GM12878 (cell line): ENCODE data around the gene GPC3. TPM values are rescaled to one million over a fixed set of nuclear protein-coding genes. Genes with fewer than 3 reads are reported as not detected.

Experiments used
- ATAC-seq: fragments of 200-7000 bp; cut with Tn5 transposase; 3 replicates; pipeline ENCODE4 v1.9.1; 2020; ENCODE audit warnings: mild to moderate bottlenecking, moderate library complexity
- BruUV-seq: library from RNA; stranded (reverse); fragments of 400-500 nt; replicated peaks from 2 replicates; lab custom pipeline; 2021; lab: Mats Ljungman, UMichigan
- CTCF ChIA-PET: fragments of 300-600 bp; sonication (Branson Sonifier 250); formaldehyde crosslinking; extraction: SDS; loops from one replicate; lab custom pipeline; 2021; ENCODE audit warnings: inconsistent platforms; lab: Yijun Ruan, JAX
- POLR2A ChIA-PET: fragments of 350-600 bp; formaldehyde crosslinking; extraction: SDS; loops from one replicate; lab custom pipeline; 2021; ENCODE audit warnings: inconsistent platforms; lab: Charles Lee
- RAD21 ChIA-PET: fragments of 300-600 bp; sonication (Branson Sonifier 250); formaldehyde crosslinking; loops from one replicate; lab custom pipeline; 2023; ENCODE audit warnings: antibody characterized with exemption; ENCODE audit not compliant: unreplicated experiment; lab: Charles Lee
- SMC1A ChIA-PET: fragments of 300-600 bp; sonication (Branson Sonifier 250); formaldehyde crosslinking; loops from one replicate; lab custom pipeline; 2023; ENCODE audit not compliant: unreplicated experiment, uncharacterized antibody; lab: Charles Lee
- DNase-seq: peaks from one replicate; pipeline ENCODE4 v3.0.0-alpha.2; 2011; ENCODE audit warnings: low read depth, low spot score
- FAIRE-seq: peaks from 3 replicates; lab custom pipeline; 2011; peaks lifted over from hg19 to GRCh38; lab: Jason Lieb, UNC
- H2AFZ ChIP-seq: 2 replicates; pipeline ENCODE4 v1.6.0; 2011; ENCODE audit warnings: low read depth, low read length, control low read depth; ENCODE audit not compliant: control insufficient read depth
- H3K27ac ChIP-seq: 2 replicates; pipeline ENCODE4 v1.5.1; 2011; ENCODE audit warnings: control low read depth; ENCODE audit not compliant: control insufficient read depth, insufficient read depth
- H3K27me3 ChIP-seq, 2 experiments: replicated peaks in 1 of 2; 2 replicates each; pipeline versions ENCODE4 v1.6.0 to v1.6.1; 2011; ENCODE audit warnings: low read length in 1 of 2; ENCODE audit not compliant: control insufficient read depth in 2 of 2, insufficient read depth in 2 of 2
- H3K36me3 ChIP-seq, 2 experiments: 2 replicates each; pipeline ENCODE4 v1.5.1; 2011; ENCODE audit warnings: low read length in 1 of 2; ENCODE audit not compliant: control insufficient read depth in 2 of 2, insufficient read depth in 2 of 2
- H3K4me1 ChIP-seq: 2 replicates; pipeline ENCODE4 v1.6.1; 2011; ENCODE audit warnings: mild to moderate bottlenecking, low read length, moderate library complexity, mixed read lengths; ENCODE audit not compliant: control insufficient read depth, insufficient read depth
- H3K4me2 ChIP-seq: 2 replicates; pipeline ENCODE4 v1.6.0; 2011; ENCODE audit warnings: control low read depth; ENCODE audit not compliant: control insufficient read depth, insufficient read depth
- H3K4me3 ChIP-seq: fragments of 200-600 bp; sonication (generic); 2 replicates; pipeline ENCODE4 v1.5.1; 2016
- H3K79me2 ChIP-seq: 2 replicates; pipeline ENCODE4 v1.6.0; 2011; ENCODE audit warnings: low read length; ENCODE audit not compliant: control insufficient read depth, insufficient read depth
- H3K9ac ChIP-seq: 2 replicates; pipeline ENCODE4 v1.8.0; 2011; ENCODE audit warnings: low read length, control low read depth, mixed read lengths; ENCODE audit not compliant: control insufficient read depth, insufficient read depth
- H3K9me3 ChIP-seq: replicated peaks from 3 replicates; pipeline ENCODE4 v1.5.1; 2011; ENCODE audit warnings: mild to moderate bottlenecking, low read length; ENCODE audit not compliant: control insufficient read depth, insufficient read depth
- H4K20me1 ChIP-seq: 2 replicates; pipeline ENCODE4 v1.6.0; 2011; ENCODE audit not compliant: control insufficient read depth, insufficient read depth
- CTCF ChIP-seq, 3 experiments: IDR thresholded peaks in 2 of 3; conservative IDR thresholded peaks in 1 of 3; 2 replicates each; pipeline ENCODE4 v1.5.1; 2011; ENCODE audit warnings: low read depth in 3 of 3, low read length in 3 of 3, mild to moderate bottlenecking in 3 of 3, control low read depth in 2 of 3, moderate library complexity in 2 of 3, inconsistent platforms in 1 of 3, mixed read lengths in 1 of 3; ENCODE audit not compliant: control insufficient read depth in 2 of 3, insufficient read depth in 1 of 3; ENCODE audit errors: extremely low read depth in 1 of 3
- DPF2 ChIP-seq: fragments of 450-650 bp; IDR thresholded peaks from 2 replicates; pipeline ENCODE4 v1.6.1; 2017; ENCODE audit warnings: mild to moderate bottlenecking
- ESRRA ChIP-seq: IDR thresholded peaks from 2 replicates; pipeline ENCODE4 v1.6.1; 2012; ENCODE audit warnings: mild to moderate bottlenecking, low read length, improper control_type of control experiment
- HDAC2 ChIP-seq: fragments of 200-600 bp; sonication (generic); IDR thresholded peaks from 2 replicates; pipeline ENCODE4 v1.6.1; 2017
- HDAC6 ChIP-seq: fragments of 200-600 bp; sonication (generic); IDR thresholded peaks from one replicate; pipeline ENCODE4 v1.8.0; 2017; ENCODE audit warnings: antibody characterized with exemption; ENCODE audit not compliant: unreplicated experiment
- HDGF ChIP-seq: fragments of 450-650 bp; IDR thresholded peaks from 2 replicates; pipeline ENCODE4 v1.6.1; 2016; ENCODE audit warnings: antibody characterized with exemption
- IRF4 ChIP-seq: IDR thresholded peaks from 2 replicates; pipeline ENCODE4 v1.6.1; 2011; ENCODE audit warnings: low read depth, low read length
- NFYA ChIP-seq: IDR thresholded peaks from 2 replicates; pipeline ENCODE4 v1.6.1; 2011; ENCODE audit warnings: low read depth, mild to moderate bottlenecking, low read length, improper control_type of control experiment, borderline replicate concordance
- PAX8 ChIP-seq: fragments of 450-650 bp; IDR thresholded peaks from 2 replicates; pipeline ENCODE4 v1.6.1; 2017; ENCODE audit warnings: mild to moderate bottlenecking, moderate library complexity
- POLR2AphosphoS2 ChIP-seq: IDR thresholded peaks from 2 replicates; pipeline ENCODE4 v1.6.1; 2011; ENCODE audit warnings: low read depth, mild to moderate bottlenecking, low read length, improper control_type of control experiment, moderate library complexity
- RAD21 ChIP-seq: IDR thresholded peaks from 2 replicates; pipeline ENCODE4 v1.6.1; 2011; ENCODE audit warnings: mild to moderate bottlenecking, low read depth, low read length, moderate library complexity; ENCODE audit not compliant: insufficient read depth
- REST ChIP-seq: IDR thresholded peaks from 2 replicates; pipeline ENCODE4 v1.6.1; 2012; ENCODE audit warnings: mild to moderate bottlenecking, low read depth, low read length
- SMC3 ChIP-seq: IDR thresholded peaks from 2 replicates; pipeline ENCODE4 v1.6.1; 2011; ENCODE audit warnings: low read length, improper control_type of control experiment, borderline replicate concordance
- TAF1 ChIP-seq: IDR thresholded peaks from 2 replicates; pipeline ENCODE4 v1.6.1; 2011; ENCODE audit warnings: mild to moderate bottlenecking, low read depth, low read length, borderline replicate concordance
- ZBTB33 ChIP-seq: fragments of 450-650 bp; IDR thresholded peaks from 2 replicates; pipeline ENCODE4 v1.6.1; 2017; ENCODE audit warnings: mild to moderate bottlenecking
- ZZZ3 ChIP-seq: IDR thresholded peaks from 2 replicates; pipeline ENCODE4 v1.6.1; 2011; ENCODE audit warnings: low read depth; ENCODE audit not compliant: control insufficient read depth, insufficient read length
- whole genome bisulfite sequencing: methylation state at CpG from one replicate; pipeline ENCODE4 v1.1.6; 2016; ENCODE audit warnings: low lambda C conversion rate; ENCODE audit not compliant: insufficient replicate concordance, insufficient coverage; ENCODE audit errors: missing lambda C conversion rate; 5-methylcytosine and 5-hydroxymethylcytosine counted together
- in situ Hi-C: fragments of 300-500 bp; cut with MboI; formaldehyde crosslinking; loops from 9 replicates; pipeline ENCODE4 v1.14.3; 2018; ENCODE audit warnings: mixed read lengths
- intact Hi-C: fragments of 100-400 bp; cut with micrococcal nuclease; formaldehyde crosslinking; loops from one replicate; pipeline ENCODE4 v1.14.2; 2022; ENCODE audit not compliant: unreplicated experiment
- polyA plus RNA-seq, 11 experiments: library from polyadenylated mRNA; depleted of rRNA in 4 of 11; unstranded in 6 of 11; stranded (reverse) in 5 of 11; fragments of >200 nt; fragmentation: Nextera tagmentation in 4 of 11; fragmentation: Illumina TruSeq in 1 of 11; extraction: Ambion mirVana in 4 of 11; extraction: Trizol in 1 of 11; gene quantifications; 1 replicate in 1 of 11; 2 replicates in 10 of 11; pipeline versions ENCODE4 v1.2.1 to v1.2.3, GENCODE V29; 2011 to 2016; ENCODE audit warnings: inconsistent platforms in 2 of 11, missing spikeins in 2 of 11, low read depth in 1 of 11
- total RNA-seq, 4 experiments: library from RNA; depleted of rRNA in 3 of 4; stranded (reverse); fragments of >200 nt in 3 of 4; fragmentation: Illumina TruSeq in 1 of 4; extraction: Trizol in 1 of 4; gene quantifications; 2 replicates each; pipeline versions ENCODE4 v1.2.1 to v1.2.3, GENCODE V29; 2013 to 2021

GPC3 gene
- total and polyA plus RNA-seq, 10 of the 15 experiments (the other 5 are each of a cell fraction or from before 2014, with no cell fraction given): 0.09 to 0.82 TPM; not detected in 8

GRCh38 chrX:133921764-133922389, 63.5 kb downstream of the GPC3 start:
- WGBS: 12% methylated on average over 7 of the region's 7 CpGs
- POLR2A ChIA-PET: no interaction called here

More at GRCh38 chrX:133921764-133922389, 63.5 kb downstream of the GPC3 start:
- H3K4me2 ChIP-seq: no peak overlapping the region
- H3K9me3 ChIP-seq: no peaks in the 10 kb centered on the region; the same call in 2 of the 3 replicates
- no peak overlapping the region for H3K9ac ChIP-seq
- no peaks in the 10 kb centered on the region for H3K27me3 ChIP-seq
- no TSS peak for BruUV-seq
- FAIRE-seq: no peak
- intact Hi-C loops (loop anchor here (1.0 kb wide), 1 partner anchor 130 kb away; no protein-coding TSS in a partner anchor), in situ Hi-C loops (no loop called here)
- ChIA-PET RAD21 (interaction anchor here (1.7 to 4.4 kb wide), 2 partner anchors 15 to 129 kb away, joined by 5 to 29 read pairs; no protein-coding TSS in a partner anchor), SMC1A (interaction anchor here (0.7 to 4.2 kb wide), 6 partner anchors 9 to 131 kb away, joined by 3 to 34 read pairs (median 4); no protein-coding TSS in a partner anchor), CTCF (interaction anchor here (0.6 to 5.5 kb wide), 25 partner anchors 8 to 477 kb away, joined by 3 to 77 read pairs (median 4); no protein-coding TSS in a partner anchor)
- no peaks in the 10 kb centered on the region for H3K79me2 ChIP-seq
- no peaks in the 10 kb centered on the region for H4K20me1 ChIP-seq
- TF ChIP-seq HDGF (no peak), ZBTB33 (no peak), TAF1 (no peak), HDAC6 (no peak), ESRRA (no peak), ZZZ3 (no peak), DPF2 (no peak), NFYA (no peak), HDAC2 (no peak), POLR2AphosphoS2 (no peak), IRF4 (no peak), SMC3 (peak; percentile 40; the same call in 1 of the 2 replicates), PAX8 (no peak), CTCF (IDR thresholded peaks at IDR 0.05 in 2 of 3, conservative IDR thresholded peaks at IDR 0.05 in 1 of 3; ENCODE audit: control insufficient read depth in 2 of 3, extremely low read depth in 1 of 3, insufficient read depth in 1 of 3, low read depth in 3 of 3, low read length in 3 of 3) (peak; percentile 59 to 75 (median 68)), REST (no peak), RAD21 (peak; percentile 60)
- H2AFZ ChIP-seq: no peak overlapping the region
- H3K4me3 ChIP-seq: no peak overlapping the region
- H3K36me3 ChIP-seq: no peaks in the 10 kb centered on the region
- no peak overlapping the region for H3K27ac ChIP-seq
- ATAC-seq: peak; percentile 89
- H3K4me1 ChIP-seq: no peaks in the 10 kb centered on the region
- DNase-seq: no peak
